Mesenchymal stem cell (in vitro differentiated cells and primary cell): ENCODE measurements around the gene BRD4.

Source experiments
- DNase-seq: peaks from one replicate; pipeline ENCODE4 v3.0.0-alpha.2; 2013
- H2AFZ ChIP-seq: one replicate; pipeline ENCODE4 v1.6.1; 2013; ENCODE audit warnings: low read depth, mild to moderate bottlenecking, control low read depth, inconsistent platforms, low read length, moderate library complexity
- H2AK5ac ChIP-seq: 2 replicates; pipeline ENCODE4 v1.6.1; 2013; ENCODE audit warnings: low read length, moderate library complexity, mild to moderate bottlenecking, inconsistent platforms; ENCODE audit not compliant: severe bottlenecking
- H2BK120ac ChIP-seq: one replicate; pipeline ENCODE4 v1.6.1; 2013; ENCODE audit warnings: low read depth, mild to moderate bottlenecking, inconsistent platforms, low read length, moderate library complexity
- H2BK12ac ChIP-seq, 2 experiments: one replicate each; pipeline ENCODE4 v1.6.1; 2013; ENCODE audit warnings: inconsistent platforms in 2 of 2, low read length in 2 of 2, mild to moderate bottlenecking in 2 of 2, moderate library complexity in 2 of 2, control low read depth in 1 of 2
- H2BK15ac ChIP-seq: one replicate; pipeline ENCODE4 v1.6.1; 2013; ENCODE audit warnings: mild to moderate bottlenecking, low read depth, inconsistent platforms; ENCODE audit not compliant: poor library complexity, severe bottlenecking
- H2BK5ac ChIP-seq: 2 replicates; pipeline ENCODE4 v1.6.1; 2013; ENCODE audit warnings: low read depth, mild to moderate bottlenecking, low read length, control low read depth, inconsistent platforms; ENCODE audit not compliant: poor library complexity, severe bottlenecking
- H3K14ac ChIP-seq, 2 experiments: one replicate each; pipeline ENCODE4 v1.6.1; 2013; ENCODE audit warnings: inconsistent platforms in 2 of 2, low read length in 2 of 2, control low read depth in 1 of 2, mild to moderate bottlenecking in 1 of 2, moderate library complexity in 1 of 2
- H3K18ac ChIP-seq, 2 experiments: one replicate each; pipeline ENCODE4 v1.6.1; 2013; ENCODE audit warnings: inconsistent platforms in 2 of 2, low read length in 2 of 2, control low read depth in 1 of 2, low read depth in 1 of 2, mild to moderate bottlenecking in 1 of 2
- H3K23ac ChIP-seq, 2 experiments: one replicate each; pipeline ENCODE4 v1.6.1; 2013; ENCODE audit warnings: inconsistent platforms in 2 of 2, low read length in 2 of 2, mild to moderate bottlenecking in 2 of 2, moderate library complexity in 2 of 2, control low read depth in 1 of 2
- H3K27ac ChIP-seq: 2 replicates; pipeline ENCODE4 v1.5.1; 2013; ENCODE audit warnings: mild to moderate bottlenecking, moderate library complexity, low read length, control low read depth, inconsistent platforms; ENCODE audit not compliant: poor library complexity, severe bottlenecking
- H3K27me3 ChIP-seq, 2 experiments: 2 replicates each; pipeline versions ENCODE4 v1.6.1 to v1.7.0; 2013; ENCODE audit warnings: low read length in 2 of 2, mild to moderate bottlenecking in 2 of 2, moderate library complexity in 2 of 2, control low read depth in 1 of 2, inconsistent platforms in 1 of 2; ENCODE audit not compliant: control insufficient read depth in 1 of 2, insufficient read depth in 1 of 2
- H3K36me3 ChIP-seq, 2 experiments: 2 replicates each; pipeline versions ENCODE4 v1.6.1 to v1.7.0; 2013; ENCODE audit warnings: low read length in 2 of 2, control low read depth in 1 of 2, inconsistent platforms in 1 of 2, low read depth in 1 of 2, mild to moderate bottlenecking in 1 of 2; ENCODE audit not compliant: insufficient read depth in 2 of 2, control insufficient read depth in 1 of 2
- H3K4ac ChIP-seq, 2 experiments: one replicate each; pipeline ENCODE4 v1.6.1; 2013; ENCODE audit warnings: inconsistent platforms in 2 of 2, low read length in 2 of 2, mild to moderate bottlenecking in 2 of 2, moderate library complexity in 2 of 2, control low read depth in 1 of 2, low read depth in 1 of 2
- H3K4me1 ChIP-seq: 2 replicates; pipeline ENCODE4 v1.6.1; 2013; ENCODE audit warnings: low read depth, low read length, control low read depth; ENCODE audit not compliant: control insufficient read depth, insufficient read depth
- H3K4me2 ChIP-seq: 2 replicates; pipeline ENCODE4 v1.6.1; 2013; ENCODE audit warnings: low read length, mild to moderate bottlenecking, inconsistent platforms; ENCODE audit not compliant: poor library complexity, severe bottlenecking
- H3K4me3 ChIP-seq, 2 experiments: 2 replicates each; pipeline versions ENCODE4 v1.5.1 to v1.7.0; 2013; ENCODE audit warnings: low read length in 2 of 2, mild to moderate bottlenecking in 2 of 2, control low read depth in 1 of 2, low read depth in 1 of 2; ENCODE audit not compliant: insufficient read depth in 1 of 2
- H3K79me1 ChIP-seq: replicated peaks from 2 replicates; pipeline ENCODE4 v1.6.1; 2013; ENCODE audit warnings: mild to moderate bottlenecking, control low read depth, low read length, inconsistent platforms; ENCODE audit not compliant: poor library complexity, severe bottlenecking
- H3K9ac ChIP-seq: 2 replicates; pipeline ENCODE4 v1.7.0; 2013; ENCODE audit warnings: mild to moderate bottlenecking, low read length, moderate library complexity
- H3K9me3 ChIP-seq: 2 replicates; pipeline ENCODE4 v1.7.0; 2013; ENCODE audit warnings: mild to moderate bottlenecking, low read length; ENCODE audit not compliant: control insufficient read depth
- H4K8ac ChIP-seq: one replicate; pipeline ENCODE4 v1.6.1; 2013; ENCODE audit warnings: inconsistent platforms, mild to moderate bottlenecking, low read length, moderate library complexity
- H4K91ac ChIP-seq: one replicate; pipeline ENCODE4 v1.6.1; 2013; ENCODE audit warnings: mild to moderate bottlenecking, low read length, inconsistent platforms
- WGBS: methylation state at CpG from one replicate; pipeline ENCODE4 v1.1.7; 2013; ENCODE audit warnings: mixed read lengths; 5-methylcytosine and 5-hydroxymethylcytosine counted together

BRD4 gene

GRCh38 chr19:15379083-15379998 is 47.0 kb upstream of the BRD4 start, which contains the start of gene AKAP8:
Gene AKAP8 (minus strand): TSS chr19:15379787. CDS start chr19:15379731, 56 bp downstream.
- under 1% methylated on average over 84 of the region's 111 CpGs for WGBS
- Histone ChIP-seq H3K23ac (peak within 1 kb of the TSS; percentile 3 to 97), H2BK12ac (peak within 1 kb of the TSS in 1 of 2 experiments; percentile 87), H3K18ac (peak within 1 kb of the TSS; percentile 93 to 98), H2AFZ (peak within 1 kb of the TSS; percentile 91), H3K4me1 (peaks cover 30% of the 10 kb centered on the region), H3K4me3 (peak within 1 kb of the TSS; percentile 94 to 96), H3K36me3 (peaks cover 14 to 20% of the 10 kb centered on the region in 2 experiments), H3K9ac (peak within 1 kb of the TSS; percentile 99), H3K4me2 (peak within 1 kb of the TSS; percentile 90), H2BK15ac (peak within 1 kb of the TSS; percentile 84), H2BK5ac (peak within 1 kb of the TSS; percentile 71), H2BK120ac (peak within 1 kb of the TSS; percentile 91), H3K9me3 (no peaks in the 10 kb centered on the region), H4K8ac (peak within 1 kb of the TSS; percentile 93), H3K79me1 (peaks cover 9% of the 10 kb centered on the region), H3K14ac (peak within 1 kb of the TSS; percentile 5 to 100), H3K4ac (peak within 1 kb of the TSS; percentile 90 to 99), H3K27ac (peak within 1 kb of the TSS; percentile 92), H3K27me3 (no peaks in the 10 kb centered on the region), H2AK5ac (peak within 1 kb of the TSS; percentile 50), H4K91ac (peak within 1 kb of the TSS; percentile 96)
- DNase-seq, result peak; percentile 99

- Histone ChIP-seq H3K27me3 (no peaks in the 10 kb centered on the region), H3K4me2 (peak overlapping the region; percentile 90), H4K91ac (peak overlapping the region; percentile 48), H3K18ac (peak overlapping the region; percentile 93 to 98), H3K9me3 (no peaks in the 10 kb centered on the region), H2AFZ (no peak overlapping the region), H4K8ac (peak overlapping the region; percentile 93), H3K23ac (peak overlapping the region; percentile 3 to 97), H2AK5ac (peak overlapping the region; percentile 50), H3K9ac (peak overlapping the region; percentile 99), H2BK5ac (peak overlapping the region; percentile 71), H3K36me3 (peaks cover 22 to 25% of the 10 kb centered on the region in 2 experiments), H3K27ac (peak overlapping the region; percentile 92), H3K4me3 (peak overlapping the region; percentile 94 to 96), H3K4ac (peak overlapping the region; percentile 84 to 99), H3K14ac (peak overlapping the region; percentile 5 to 93), H3K4me1 (peaks cover 31% of the 10 kb centered on the region), H2BK120ac (peak overlapping the region; percentile 91), H2BK15ac (peak overlapping the region; percentile 26), H3K79me1 (peaks cover 9% of the 10 kb centered on the region), H2BK12ac (peak overlapping the region in 1 of 2 experiments; percentile 15)
- WGBS, result 0% methylated on average over 22 of the region's 22 CpGs
- peak; percentile 76 for DNase-seq
Measured at GRCh38 chr19:15378534-15379082, 46.3 kb upstream of the BRD4 start.

GRCh38 chr19:15374796-15375440 is 42.6 kb upstream of the BRD4 start:
- H3K9ac ChIP-seq, result peak overlapping the region; percentile 46
- no peak for DNase-seq
- H4K91ac ChIP-seq, result peak overlapping the region; percentile 47
- no peak overlapping the region for H2AK5ac ChIP-seq
- H3K4me2 ChIP-seq, result no peak overlapping the region
- peaks cover 40 to 47% of the 10 kb centered on the region in 2 experiments for H3K36me3 ChIP-seq
- no peaks in the 10 kb centered on the region for H3K9me3 ChIP-seq
- no peak overlapping the region for H2BK15ac ChIP-seq
- no peak overlapping the region for H3K18ac ChIP-seq
- H3K27ac ChIP-seq, result no peak overlapping the region
- peaks cover 26% of the 10 kb centered on the region for H3K4me1 ChIP-seq
- no peak overlapping the region for H2BK120ac ChIP-seq
- H4K8ac ChIP-seq, result no peak overlapping the region
- H2BK5ac ChIP-seq, result no peak overlapping the region
- WGBS, result 95% methylated on average over 24 of the region's 24 CpGs
- H3K79me1 ChIP-seq, result peaks cover 23% of the 10 kb centered on the region
- peak overlapping the region in 1 of 2 experiments; percentile 64 for H3K4me3 ChIP-seq
- H3K23ac ChIP-seq, result no peak overlapping the region
- H2BK12ac ChIP-seq, result no peak overlapping the region
- no peaks in the 10 kb centered on the region for H3K27me3 ChIP-seq
- no peak overlapping the region for H2AFZ ChIP-seq
- no peak overlapping the region for H3K14ac ChIP-seq
- no peak overlapping the region for H3K4ac ChIP-seq
